ENCODE measurements around the gene RACGAP1. TPM values are rescaled to one million over a fixed set of nuclear protein-coding genes. Genes with fewer than 3 reads are reported as not detected.
A peak's percentile ranks its signal among the peaks of the same experiment; 100 is the strongest.

RACGAP1 gene
- total and polyA plus RNA-seq, 2 donors from 2014 or later: 5.0 to 7.7 TPM

DNA sequence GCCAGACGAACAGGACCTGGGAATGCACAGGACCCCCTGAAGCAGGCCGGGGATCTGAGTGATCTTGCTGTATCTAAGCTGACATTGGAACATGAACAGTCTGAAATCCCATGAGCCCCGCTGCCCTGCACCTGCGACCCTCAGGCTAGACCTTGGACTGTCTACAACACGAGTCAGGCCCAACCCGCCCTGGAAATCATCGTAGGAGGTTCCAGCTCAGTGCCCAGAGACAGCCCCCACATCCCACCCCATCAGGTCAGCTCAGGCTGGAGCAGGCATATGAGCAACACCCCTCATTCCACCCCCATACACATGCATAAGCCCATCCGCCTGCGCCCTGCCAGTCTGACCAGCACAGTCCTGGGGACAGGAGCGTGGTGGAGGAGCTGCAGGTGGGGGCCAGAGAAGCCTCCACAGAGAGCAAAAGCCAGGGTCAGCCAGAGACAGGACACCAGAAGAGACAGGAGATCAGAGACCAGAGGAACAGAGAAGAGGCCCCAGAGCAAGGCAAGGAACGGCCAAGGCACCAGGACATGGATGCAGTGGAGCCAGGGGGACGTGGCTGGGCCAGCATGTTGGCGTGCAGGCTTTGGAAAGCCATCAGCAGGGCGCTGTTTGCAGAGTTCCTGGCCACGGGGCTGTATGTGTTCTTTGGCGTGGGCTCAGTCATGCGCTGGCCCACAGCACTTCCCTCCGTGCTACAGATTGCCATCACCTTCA, 52.5 kb downstream of the RACGAP1 start, which contains the start of gene AQP6:
TSS of gene AQP6 (plus strand) at position 307 of the 720 bp plus-strand sequence. CDS start at position 534, 227 bp downstream.
- Histone ChIP-seq H3K27me3 (ENCODE audit: control insufficient read depth, insufficient read depth, low read length) (no peaks in the 10 kb centered on the region), H3K4me3 (ENCODE audit: low read length in 3 of 3) (no peak within 1 kb of the TSS), H3K27ac (ENCODE audit: low read depth in 2 of 2, low read length in 2 of 2) (no peak within 1 kb of the TSS), H3K9me3 (ENCODE audit: control insufficient read depth in 2 of 3, insufficient read depth in 1 of 3, low read length in 3 of 3) (no peaks in the 10 kb centered on the region), H3K4me1 (ENCODE audit: control insufficient read depth in 2 of 3, insufficient read depth in 2 of 3, low read depth in 1 of 3, low read length in 3 of 3) (peaks cover 0 to 8% (median 2%) of the 10 kb centered on the region in 3 donors), H3K36me3 (ENCODE audit: control insufficient read depth in 2 of 3, insufficient read depth in 3 of 3, low read length in 3 of 3) (no peaks in the 10 kb centered on the region), H3K9ac (ENCODE audit: low read length in 3 of 3) (no peak within 1 kb of the TSS)
- TF ChIP-seq, protein P1, sequence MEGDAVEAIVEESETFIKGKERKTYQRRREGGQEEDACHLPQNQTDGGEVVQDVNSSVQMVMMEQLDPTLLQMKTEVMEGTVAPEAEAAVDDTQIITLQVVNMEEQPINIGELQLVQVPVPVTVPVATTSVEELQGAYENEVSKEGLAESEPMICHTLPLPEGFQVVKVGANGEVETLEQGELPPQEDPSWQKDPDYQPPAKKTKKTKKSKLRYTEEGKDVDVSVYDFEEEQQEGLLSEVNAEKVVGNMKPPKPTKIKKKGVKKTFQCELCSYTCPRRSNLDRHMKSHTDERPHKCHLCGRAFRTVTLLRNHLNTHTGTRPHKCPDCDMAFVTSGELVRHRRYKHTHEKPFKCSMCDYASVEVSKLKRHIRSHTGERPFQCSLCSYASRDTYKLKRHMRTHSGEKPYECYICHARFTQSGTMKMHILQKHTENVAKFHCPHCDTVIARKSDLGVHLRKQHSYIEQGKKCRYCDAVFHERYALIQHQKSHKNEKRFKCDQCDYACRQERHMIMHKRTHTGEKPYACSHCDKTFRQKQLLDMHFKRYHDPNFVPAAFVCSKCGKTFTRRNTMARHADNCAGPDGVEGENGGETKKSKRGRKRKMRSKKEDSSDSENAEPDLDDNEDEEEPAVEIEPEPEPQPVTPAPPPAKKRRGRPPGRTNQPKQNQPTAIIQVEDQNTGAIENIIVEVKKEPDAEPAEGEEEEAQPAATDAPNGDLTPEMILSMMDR (IDR thresholded peaks at IDR 0.05; ENCODE audit: borderline replicate concordance, extremely low read depth, insufficient read depth): no peak
- intact Hi-C loops (cut with DNase I): no loop called here
- DNase-seq (peak in 4 of 5 donors; percentile 49 to 78 (median 64)), FAIRE-seq (no peak)

DNA sequence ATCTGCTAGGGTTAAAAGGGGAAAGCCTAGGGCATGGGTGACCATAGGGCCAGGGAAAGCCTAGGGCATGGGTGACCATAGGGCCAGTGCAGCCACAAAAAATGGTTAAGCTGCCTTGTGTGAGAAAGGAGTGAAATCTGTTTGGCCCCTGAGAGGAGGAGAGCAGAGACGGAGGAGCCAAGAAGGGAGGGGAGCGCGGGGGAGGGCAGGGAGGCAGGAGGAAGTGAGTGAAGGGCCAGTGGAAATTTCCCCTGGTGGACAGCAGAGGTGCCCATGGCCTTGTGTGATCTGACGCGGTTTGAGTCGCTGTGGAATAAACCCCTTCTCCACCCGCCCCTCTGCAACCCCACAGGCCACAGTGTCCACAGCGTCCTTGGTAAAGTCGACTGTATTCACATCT, 53.2 kb downstream of the RACGAP1 start:
- intact Hi-C loops (cut with DNase I): no loop called here

DNA sequence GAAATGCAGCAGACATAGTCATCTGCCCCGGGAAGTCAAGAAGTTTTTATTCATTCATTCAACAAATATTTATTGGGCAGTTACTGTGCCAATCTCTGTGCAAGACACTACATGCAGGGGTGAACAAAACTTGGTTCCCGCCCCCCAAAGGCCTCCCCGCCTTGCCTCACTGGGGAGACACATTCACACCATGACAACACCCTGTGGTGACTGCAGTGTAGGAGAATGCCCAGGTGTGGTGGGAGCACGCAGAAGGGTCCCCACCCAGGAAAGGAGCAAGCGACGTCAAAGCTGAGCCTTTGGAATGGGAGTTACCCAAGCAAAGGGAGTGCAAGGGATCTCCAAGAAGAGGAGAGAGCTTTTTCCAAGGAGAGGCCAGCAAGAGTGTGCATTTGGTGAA, 54.2 kb downstream of the RACGAP1 start:
- FAIRE-seq: no peak
- intact Hi-C loops (cut with DNase I): no loop called here
- Histone ChIP-seq H3K27me3 (ENCODE audit: control insufficient read depth, insufficient read depth, low read length) (no peaks in the 10 kb centered on the region), H3K36me3 (ENCODE audit: control insufficient read depth in 2 of 3, insufficient read depth in 3 of 3, low read length in 3 of 3) (no peaks in the 10 kb centered on the region), H3K9ac (ENCODE audit: low read length in 3 of 3) (no peak overlapping the region), H3K4me1 (ENCODE audit: control insufficient read depth in 2 of 3, insufficient read depth in 2 of 3, low read depth in 1 of 3, low read length in 3 of 3) (peaks cover 0 to 17% (median 8%) of the 10 kb centered on the region in 3 donors), H3K9me3 (ENCODE audit: control insufficient read depth in 2 of 3, insufficient read depth in 1 of 3, low read length in 3 of 3) (no peaks in the 10 kb centered on the region), H3K27ac (ENCODE audit: low read depth in 2 of 2, low read length in 2 of 2) (no peak overlapping the region), H3K4me3 (ENCODE audit: low read length in 3 of 3) (no peak overlapping the region)
- TF ChIP-seq, protein P1 (IDR thresholded peaks at IDR 0.05; ENCODE audit: borderline replicate concordance, extremely low read depth, insufficient read depth): no peak
- peak in 1 of 5 donors; percentile 30 for DNase-seq

More for the DNA sequence above, 53.2 kb downstream of the RACGAP1 start:
- no peaks in the 10 kb centered on the region for H3K36me3 ChIP-seq (ENCODE audit: control insufficient read depth in 2 of 3, insufficient read depth in 3 of 3, low read length in 3 of 3)
- no peaks in the 10 kb centered on the region for H3K27me3 ChIP-seq (ENCODE audit: control insufficient read depth, insufficient read depth, low read length)
- no peak overlapping the region for H3K27ac ChIP-seq (ENCODE audit: low read depth in 2 of 2, low read length in 2 of 2)
- H3K4me3 ChIP-seq (ENCODE audit: low read length in 3 of 3): no peak overlapping the region
- no peak overlapping the region for H3K9ac ChIP-seq (ENCODE audit: low read length in 3 of 3)
- FAIRE-seq (no peak), DNase-seq (peak in 1 of 5 donors; percentile 55)
- TF ChIP-seq, protein P1 (IDR thresholded peaks at IDR 0.05; ENCODE audit: borderline replicate concordance, extremely low read depth, insufficient read depth): no peak
- no peaks in the 10 kb centered on the region for H3K9me3 ChIP-seq (ENCODE audit: control insufficient read depth in 2 of 3, insufficient read depth in 1 of 3, low read length in 3 of 3)
- H3K4me1 ChIP-seq (ENCODE audit: control insufficient read depth in 2 of 3, insufficient read depth in 2 of 3, low read depth in 1 of 3, low read length in 3 of 3): peaks cover 0 to 15% (median 6%) of the 10 kb centered on the region in 3 donors

Data from kidney (tissue), 14 donors.